Common myeloid progenitor, CD34-positive (primary cell): ENCODE data around the gene NCS1.

Experiments used
- CTCF ChIA-PET: fragments of 350-600 bp; sonication (Branson Sonifier 250); formaldehyde crosslinking; loops from one replicate; lab custom pipeline; 2021; ENCODE audit warnings: antibody characterized with exemption; lab: Charles Lee
- POLR2A ChIA-PET: fragments of 350-600 bp; sonication (Branson Sonifier 250); formaldehyde crosslinking; loops from one replicate; lab custom pipeline; 2021; ENCODE audit warnings: antibody characterized with exemption; lab: Charles Lee
- DNase-seq, 3 donors: peaks; one replicate each; pipeline versions ENCODE4 v3.0.0 to v3.0.0-alpha.2; 2013
- H3K27ac ChIP-seq, 2 experiments: 1 replicate in 1 of 2; 2 replicates in 1 of 2; pipeline ENCODE4 v1.7.0; 2013; ENCODE audit warnings: inconsistent platforms in 2 of 2, low read length in 2 of 2, mild to moderate bottlenecking in 2 of 2, low read depth in 1 of 2, moderate library complexity in 1 of 2; ENCODE audit not compliant: severe bottlenecking in 2 of 2, insufficient read depth in 1 of 2, poor library complexity in 1 of 2
- H3K27me3 ChIP-seq, 5 experiments: replicated peaks in 2 of 5; 1 replicate in 3 of 5; 2 replicates in 2 of 5; pipeline versions ENCODE4 v1.6.1 to v1.7.0; 2013; ENCODE audit warnings: low read length in 4 of 5, mild to moderate bottlenecking in 2 of 5, moderate library complexity in 2 of 5, inconsistent platforms in 1 of 5; ENCODE audit not compliant: insufficient read depth in 5 of 5, control insufficient read depth in 4 of 5
- H3K36me3 ChIP-seq, 4 experiments: 1 replicate in 2 of 4; 2 replicates in 2 of 4; pipeline versions ENCODE4 v1.6.1 to v1.7.0; 2013; ENCODE audit warnings: low read length in 3 of 4, control low read depth in 1 of 4, mild to moderate bottlenecking in 1 of 4; ENCODE audit not compliant: control insufficient read depth in 4 of 4, insufficient read depth in 4 of 4
- H3K4me1 ChIP-seq, 4 experiments: 1 replicate in 3 of 4; 2 replicates in 1 of 4; pipeline versions ENCODE4 v1.6.1 to v1.7.1; 2013; ENCODE audit warnings: low read length in 3 of 4, mild to moderate bottlenecking in 3 of 4, control low read depth in 1 of 4, inconsistent platforms in 1 of 4, moderate library complexity in 1 of 4; ENCODE audit not compliant: control insufficient read depth in 4 of 4, insufficient read depth in 4 of 4; ENCODE audit errors: control extremely low read depth in 1 of 4
- H3K4me3 ChIP-seq, 7 experiments: 1 replicate in 4 of 7; 2 replicates in 3 of 7; pipeline versions ENCODE4 v1.5.1 to v1.7.0; 2013; ENCODE audit warnings: mild to moderate bottlenecking in 7 of 7, low read length in 6 of 7, moderate library complexity in 6 of 7, inconsistent platforms in 2 of 7, low read depth in 2 of 7, control low read depth in 1 of 7; ENCODE audit not compliant: insufficient read depth in 4 of 7, control insufficient read depth in 1 of 7; ENCODE audit errors: extremely low read depth in 1 of 7
- H3K9me3 ChIP-seq, 5 experiments: 1 replicate in 4 of 5; 2 replicates in 1 of 5; pipeline versions ENCODE4 v1.6.1 to v1.7.1; 2013; ENCODE audit warnings: low read length in 4 of 5, mild to moderate bottlenecking in 2 of 5, inconsistent platforms in 1 of 5, low read depth in 1 of 5, moderate library complexity in 1 of 5; ENCODE audit not compliant: control insufficient read depth in 4 of 5, insufficient read depth in 2 of 5; ENCODE audit errors: control extremely low read depth in 1 of 5
- WGBS: methylation state at CpG from one replicate; pipeline ENCODE4 v1.1.5; 2013; ENCODE audit not compliant: insufficient coverage; 5-methylcytosine and 5-hydroxymethylcytosine counted together

NCS1 gene

DNA sequence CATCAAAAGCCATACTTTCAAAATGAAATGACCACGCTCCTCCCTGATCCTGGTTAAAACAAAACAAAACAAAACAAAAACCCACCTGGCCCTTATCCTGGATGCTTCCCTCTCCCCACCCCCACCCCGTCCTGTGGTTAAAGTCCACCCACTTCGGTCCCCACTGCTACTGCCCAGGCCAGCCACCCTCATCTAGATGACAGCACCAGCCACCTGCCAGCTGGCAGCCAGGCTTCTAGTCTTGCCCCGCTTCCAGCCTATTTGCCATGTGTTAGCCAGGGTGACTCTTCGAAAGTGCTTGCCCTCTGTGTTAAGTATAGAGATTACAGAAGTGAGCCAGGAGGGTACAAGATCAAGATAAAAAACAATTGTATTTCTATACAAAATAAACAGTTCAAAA lies 27.5 kb upstream of the NCS1 start:
- ChIA-PET POLR2A (no interaction called here), CTCF (interaction anchor here (1.1 to 2.3 kb wide), 2 partner anchors 14 to 18 kb away, joined by 3 to 6 read pairs; no protein-coding TSS in a partner anchor)
- Histone ChIP-seq H3K27ac (no peak overlapping the region), H3K9me3 (no peaks in the 10 kb centered on the region), H3K27me3 (peaks cover 0 to 36% (median 3%) of the 10 kb centered on the region in 5 experiments), H3K36me3 (no peaks in the 10 kb centered on the region), H3K4me3 (no peak overlapping the region), H3K4me1 (peaks cover 4 to 32% (median 20%) of the 10 kb centered on the region in 4 experiments)
- WGBS = 91% methylated on average over 2 of the region's 5 CpGs
- DNase-seq = no peak

DNA sequence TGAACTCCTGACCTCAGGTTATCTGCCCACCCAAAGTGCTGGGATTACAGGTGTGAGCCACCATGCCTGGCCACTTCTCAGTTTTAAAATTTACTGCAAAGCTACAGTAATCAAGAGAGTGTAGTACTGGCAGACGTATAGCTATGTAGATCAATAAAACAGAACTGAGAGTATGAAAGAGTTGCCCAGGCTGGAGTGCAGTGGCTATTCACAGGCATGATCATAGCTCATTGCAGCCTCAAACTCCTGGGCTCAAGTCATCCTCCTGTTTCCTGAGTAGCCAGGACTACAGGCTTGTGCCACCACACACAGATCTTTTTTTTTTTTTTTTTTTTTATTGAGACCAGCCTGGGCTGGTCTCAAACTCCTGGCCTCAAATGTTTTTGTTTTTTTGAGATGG lies 26.5 kb upstream of the NCS1 start:
- Histone ChIP-seq H3K4me1 (peaks cover 0 to 22% (median 15%) of the 10 kb centered on the region in 4 experiments), H3K4me3 (no peak overlapping the region), H3K36me3 (no peaks in the 10 kb centered on the region), H3K27me3 (peaks cover 0 to 36% (median 3%) of the 10 kb centered on the region in 5 experiments), H3K27ac (no peak overlapping the region), H3K9me3 (no peaks in the 10 kb centered on the region)
- ChIA-PET CTCF (interaction anchor here (2.3 kb wide), 1 partner anchor 15 kb away, joined by 6 read pairs; no protein-coding TSS in a partner anchor), POLR2A (no interaction called here)
- WGBS = 100% methylated on average over 1 of the region's 1 CpG
- DNase-seq = no peak

DNA sequence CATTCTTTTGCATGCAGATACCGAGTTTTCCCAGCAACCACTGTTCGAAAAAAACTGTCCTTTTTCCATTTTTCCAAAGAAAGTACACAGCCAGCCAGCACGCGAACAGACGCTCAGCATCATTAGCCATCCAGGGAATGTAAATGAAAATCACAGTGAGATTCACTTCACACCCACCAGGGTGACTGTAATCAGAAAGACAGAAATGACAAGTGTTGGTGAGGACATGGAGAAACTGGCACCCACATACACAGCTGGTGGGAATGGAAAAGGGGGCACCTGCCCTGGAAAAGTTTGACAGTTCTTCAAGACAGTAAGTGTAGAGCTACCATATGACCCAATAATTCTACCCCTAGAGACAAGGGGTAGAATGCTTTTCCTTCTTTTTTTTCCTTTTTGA lies 25.0 kb upstream of the NCS1 start:
- H3K4me3 ChIP-seq = no peak overlapping the region
- H3K9me3 ChIP-seq = no peaks in the 10 kb centered on the region
- ChIA-PET CTCF (interaction anchor here (1.0 kb wide), 1 partner anchor 19 kb away, joined by 5 read pairs; no protein-coding TSS in a partner anchor), POLR2A (interaction anchor here (0.9 kb wide), 1 partner anchor 272 kb away, joined by 3 read pairs; no protein-coding TSS in a partner anchor)
- no peaks in the 10 kb centered on the region for H3K36me3 ChIP-seq
- WGBS = 83% methylated on average over 1 of the region's 5 CpGs
- no peak overlapping the region for H3K27ac ChIP-seq
- H3K27me3 ChIP-seq = peaks cover 0 to 31% (median 3%) of the 10 kb centered on the region in 5 experiments
- H3K4me1 ChIP-seq = peaks cover 0 to 14% (median 10%) of the 10 kb centered on the region in 4 experiments
- DNase-seq = no peak

DNA sequence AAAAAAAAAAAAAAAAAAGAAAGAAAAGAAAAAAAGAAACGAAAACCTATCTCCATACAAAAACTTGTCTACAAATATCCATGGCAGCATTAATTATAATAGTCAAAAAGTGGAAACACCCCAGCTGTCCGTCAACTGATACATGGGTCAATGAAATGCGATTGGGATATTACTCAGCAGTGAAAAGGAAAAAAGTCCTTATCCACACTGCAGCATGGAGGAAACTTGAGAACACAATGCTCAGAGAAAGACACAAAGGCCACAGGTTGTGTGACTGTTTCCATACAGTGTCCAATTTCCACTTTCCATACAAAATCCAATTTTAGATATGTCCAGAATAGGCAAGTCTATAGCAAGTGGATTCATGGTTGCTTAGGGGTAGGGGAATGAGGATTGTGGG lies 24.3 kb upstream of the NCS1 start:
- no peak for DNase-seq
- POLR2A ChIA-PET = interaction anchor here (0.7 to 0.9 kb wide), 2 partner anchors 22 to 272 kb away, joined by 3 to 4 read pairs; no protein-coding TSS in a partner anchor
- CTCF ChIA-PET = no interaction called here
- no peaks in the 10 kb centered on the region for H3K9me3 ChIP-seq
- no peak overlapping the region for H3K4me3 ChIP-seq
- no peak overlapping the region for H3K27ac ChIP-seq
- WGBS = 100% methylated on average over 2 of the region's 3 CpGs
- no peaks in the 10 kb centered on the region for H3K36me3 ChIP-seq
- peaks cover 0 to 25% (median 3%) of the 10 kb centered on the region in 5 experiments for H3K27me3 ChIP-seq
- H3K4me1 ChIP-seq = peaks cover 0 to 13% (median 10%) of the 10 kb centered on the region in 4 experiments

DNA sequence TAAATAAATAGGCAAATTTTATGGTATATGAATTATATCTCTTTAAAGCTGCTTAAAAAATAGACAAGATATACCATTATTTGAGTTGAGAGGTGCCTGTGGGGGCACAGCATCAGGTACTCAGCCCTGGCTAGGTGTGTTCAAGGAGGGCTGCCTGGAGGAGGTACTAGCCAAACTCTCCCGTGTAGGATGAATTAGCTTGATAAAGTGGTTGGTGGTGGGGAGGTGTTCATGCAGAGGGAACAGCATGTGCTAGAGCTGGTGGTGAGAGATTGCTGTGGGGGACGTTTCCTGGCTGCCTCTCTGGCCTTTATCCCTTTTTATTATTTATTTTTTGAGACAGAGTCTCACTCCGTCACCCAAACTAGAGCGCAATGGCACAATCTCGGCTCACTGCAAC lies 23.2 kb upstream of the NCS1 start:
- ChIA-PET POLR2A (no interaction called here), CTCF (interaction anchor here (1.3 kb wide), 1 partner anchor 13 kb away, joined by 3 read pairs; no protein-coding TSS in a partner anchor)

DNA sequence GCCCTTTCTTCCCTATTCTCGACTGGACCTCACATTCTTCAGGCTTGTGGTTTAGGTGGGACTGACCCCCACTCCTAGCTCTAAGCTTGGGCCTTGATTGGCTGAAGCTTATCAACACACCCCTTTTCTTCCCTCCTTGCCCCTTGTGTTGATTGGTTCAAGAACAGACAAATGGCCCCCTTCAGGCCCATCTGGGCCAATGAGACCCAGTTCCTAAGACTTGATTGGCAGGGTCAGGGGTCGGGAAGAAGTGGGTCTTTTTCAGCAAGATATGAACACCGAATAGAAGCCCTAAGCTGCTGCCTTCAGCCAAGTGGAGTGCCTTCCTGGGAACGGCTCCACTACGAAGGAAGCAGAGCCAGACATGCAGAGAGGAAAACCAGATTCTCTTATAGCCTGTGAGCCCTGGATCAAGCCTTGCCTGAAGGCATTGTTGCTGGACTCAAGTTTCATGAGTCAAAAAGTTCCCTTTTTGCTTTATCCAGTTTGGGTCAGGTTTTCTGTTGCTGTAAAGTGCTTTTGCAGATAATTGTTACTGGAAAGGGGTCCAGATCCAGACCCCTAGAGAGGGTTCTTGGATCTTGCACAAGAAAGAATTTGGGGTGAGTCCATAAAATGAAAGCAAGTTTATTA lies 22.4 kb upstream of the NCS1 start:
- Histone ChIP-seq H3K27ac (no peak overlapping the region), H3K4me1 (no peaks in the 10 kb centered on the region), H3K4me3 (no peak overlapping the region), H3K36me3 (no peaks in the 10 kb centered on the region), H3K9me3 (no peaks in the 10 kb centered on the region), H3K27me3 (peaks cover 0 to 9% (median 0%) of the 10 kb centered on the region in 5 experiments)
- no peak for DNase-seq
- WGBS = 97% methylated on average over 5 of the region's 5 CpGs
- CTCF ChIA-PET = interaction anchor here (1.3 kb wide), 1 partner anchor 13 kb away, joined by 3 read pairs; no protein-coding TSS in a partner anchor
- POLR2A ChIA-PET = no interaction called here

More for the DNA sequence above, 23.2 kb upstream of the NCS1 start:
- peaks cover 0 to 14% (median 0%) of the 10 kb centered on the region in 5 experiments for H3K27me3 ChIP-seq
- WGBS = 71% methylated on average over 1 of the region's 5 CpGs
- H3K36me3 ChIP-seq = no peaks in the 10 kb centered on the region
- H3K4me3 ChIP-seq = no peak overlapping the region
- H3K9me3 ChIP-seq = no peaks in the 10 kb centered on the region
- no peak for DNase-seq
- peaks cover 0 to 2% (median 1%) of the 10 kb centered on the region in 4 experiments for H3K4me1 ChIP-seq
- H3K27ac ChIP-seq = no peak overlapping the region

DNA sequence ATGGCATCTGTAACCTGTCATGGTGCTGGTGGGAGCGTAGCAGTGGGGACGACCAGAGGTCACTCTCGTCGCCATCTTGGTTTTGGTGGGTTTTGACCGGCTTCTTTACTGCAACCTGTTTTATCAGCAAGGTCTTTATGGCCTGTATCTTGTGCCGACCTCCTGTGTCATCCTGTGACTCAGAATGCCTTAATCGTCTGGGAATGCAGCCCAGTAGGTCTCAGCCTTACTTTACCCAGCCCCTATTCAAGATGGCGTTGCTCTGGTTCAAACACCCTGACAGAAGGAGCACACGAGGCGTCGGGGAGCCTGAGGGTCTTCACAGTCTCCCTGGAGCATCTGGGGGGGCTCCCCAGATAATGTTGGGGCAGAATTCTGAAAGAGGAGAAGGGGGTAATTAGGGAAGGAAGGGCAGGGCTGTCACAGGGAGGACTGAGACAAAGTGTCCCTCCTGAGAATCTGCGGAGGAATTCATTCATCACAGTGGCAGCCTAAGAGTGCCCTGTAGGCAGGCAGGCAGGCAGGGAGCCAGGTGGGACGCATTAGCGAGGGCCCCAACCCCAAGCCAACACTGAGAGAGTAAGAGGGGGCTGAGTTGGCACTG lies 21.3 kb upstream of the NCS1 start:
- Histone ChIP-seq H3K27me3 (peaks cover 0 to 4% (median 0%) of the 10 kb centered on the region in 5 experiments), H3K9me3 (no peaks in the 10 kb centered on the region), H3K36me3 (no peaks in the 10 kb centered on the region), H3K4me3 (no peak overlapping the region), H3K27ac (no peak overlapping the region), H3K4me1 (no peaks in the 10 kb centered on the region)
- DNase-seq = no peak
- ChIA-PET CTCF (no interaction called here), POLR2A (no interaction called here)
- WGBS = 93% methylated on average over 11 of the region's 14 CpGs
